ENCODE data around the gene SUCLG1.

The SUCLG1 gene

DNA sequence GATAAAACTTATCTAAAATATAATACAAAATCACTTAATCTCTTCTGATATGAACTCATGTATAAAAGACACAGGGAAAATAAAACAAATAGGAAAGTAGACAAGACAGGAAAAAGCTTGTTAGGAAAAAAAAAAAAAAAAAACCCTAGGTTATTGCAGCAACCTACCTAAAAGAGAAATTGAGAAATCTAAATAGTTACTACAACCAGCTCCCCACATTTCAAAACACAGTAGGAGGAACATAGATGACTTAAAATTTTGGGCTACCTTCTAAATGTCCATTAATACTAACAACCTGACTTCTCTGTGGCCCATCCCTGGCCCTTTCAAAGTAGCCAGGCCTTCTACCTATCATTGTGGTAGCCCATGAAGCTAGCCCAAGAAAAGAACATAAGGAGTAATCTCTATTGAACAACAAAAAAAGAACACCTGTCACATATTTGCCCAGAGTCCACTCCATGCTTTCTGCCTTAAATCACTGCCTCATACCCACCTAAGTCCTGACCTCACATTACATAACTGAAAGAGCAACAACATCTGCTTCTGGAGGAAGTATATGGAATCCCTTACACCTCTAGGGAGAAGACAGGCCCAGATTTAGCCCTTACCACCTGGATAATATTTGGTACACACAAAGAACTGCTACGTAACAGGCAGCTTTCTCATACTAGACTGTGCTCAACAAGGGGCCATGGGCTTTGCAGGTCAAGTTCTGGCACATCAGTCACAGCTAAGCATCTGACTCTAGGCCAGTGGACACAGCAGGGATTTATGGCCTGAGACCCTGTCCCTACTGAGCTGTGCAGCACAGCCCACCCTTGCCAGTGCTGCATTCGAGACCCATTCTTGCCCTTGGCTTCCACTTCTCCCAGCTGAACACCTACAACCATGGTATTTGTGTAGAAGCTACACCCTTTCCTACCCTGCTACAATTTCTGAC lies 8.5 kb downstream of the SUCLG1 start:
- no peak for TF ChIP-seq ZNF274 (IDR thresholded peaks at IDR 0.05; ENCODE audit: low read depth, low read length)

GRCh38 chr2:84449711-84450110 lies 9.4 kb downstream of the SUCLG1 start:
- TF ChIP-seq ZNF274 (IDR thresholded peaks at IDR 0.05; ENCODE audit: low read depth, low read length), result no peak
- H3K4me3 ChIP-seq (ENCODE audit: low read length), result no peak overlapping the region

More for the DNA sequence above, 8.5 kb downstream of the SUCLG1 start:
- no peak overlapping the region for H3K4me3 ChIP-seq (ENCODE audit: low read length)

DNA sequence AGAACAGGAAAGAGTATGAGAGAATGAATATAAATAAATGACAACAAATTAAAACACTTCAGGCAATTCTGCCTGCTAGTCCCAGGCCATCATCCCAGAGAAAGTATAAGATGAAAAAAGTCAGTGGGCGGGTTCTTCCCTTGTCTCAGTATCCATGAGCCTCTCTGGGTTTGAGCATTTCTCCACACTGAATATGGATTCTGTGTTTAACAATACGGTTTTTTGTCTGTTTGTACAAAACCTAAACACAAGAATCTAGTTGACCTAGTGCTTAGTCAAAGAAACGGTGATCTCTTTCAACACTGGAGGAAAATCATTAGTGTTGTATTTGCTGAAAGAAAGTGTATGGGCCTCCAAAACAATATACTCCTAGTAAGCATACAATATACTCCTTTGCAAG lies 10.0 kb downstream of the SUCLG1 start:
- no peak for TF ChIP-seq ZNF274 (IDR thresholded peaks at IDR 0.05; ENCODE audit: low read depth, low read length)
- no peak overlapping the region for H3K4me3 ChIP-seq (ENCODE audit: low read length)

- H3K4me3 ChIP-seq (ENCODE audit: low read length), result no peak overlapping the region
- TF ChIP-seq ZNF274 (IDR thresholded peaks at IDR 0.05; ENCODE audit: low read depth, low read length), result no peak
Observed at GRCh38 chr2:84443477-84443876, 15.6 kb downstream of the SUCLG1 start.

DNA sequence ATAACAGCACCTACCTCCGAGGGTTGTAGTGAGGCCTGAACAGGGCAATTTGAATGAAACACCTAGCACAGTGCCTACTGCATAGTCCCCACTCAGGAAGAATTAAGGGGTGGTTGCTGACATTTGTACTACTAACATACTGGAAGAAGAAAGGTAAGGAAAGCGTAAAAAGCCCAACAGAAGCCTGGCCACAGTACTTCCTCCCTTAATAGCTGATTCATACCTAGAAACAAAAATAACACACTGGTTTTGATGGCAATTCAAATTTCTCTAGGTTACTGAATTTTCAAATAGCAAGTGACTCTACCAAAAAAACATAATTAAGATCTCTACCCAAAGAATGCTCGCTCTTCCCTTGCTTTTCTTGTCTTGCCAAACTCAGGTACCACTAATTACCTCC lies 16.2 kb downstream of the SUCLG1 start:
- no peak overlapping the region for H3K4me3 ChIP-seq (ENCODE audit: low read length)

DNA sequence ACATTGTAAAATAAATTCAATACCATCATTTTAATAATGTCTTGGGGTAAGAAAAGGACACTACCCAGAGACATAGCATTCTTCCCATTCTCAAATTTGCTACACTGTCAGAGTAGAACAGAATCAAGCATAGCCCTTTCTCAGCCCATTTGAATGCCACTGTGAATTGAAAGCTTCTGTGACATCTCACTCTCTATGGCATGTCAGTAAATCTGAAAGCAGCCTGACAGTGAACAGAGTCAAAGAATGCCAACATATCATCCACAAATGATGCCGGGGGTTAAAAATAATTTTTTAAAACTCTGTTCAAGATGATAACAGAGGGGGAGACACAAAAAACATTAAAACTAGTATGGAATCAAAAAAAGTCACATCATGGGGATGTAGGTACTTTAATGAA lies 17.6 kb downstream of the SUCLG1 start:
- TF ChIP-seq ZNF274 (IDR thresholded peaks at IDR 0.05; ENCODE audit: low read depth, low read length), result no peak
- H3K4me3 ChIP-seq (ENCODE audit: low read length), result no peak overlapping the region

More for the DNA sequence above, 16.2 kb downstream of the SUCLG1 start:
- no peak for TF ChIP-seq ZNF274 (IDR thresholded peaks at IDR 0.05; ENCODE audit: low read depth, low read length)

DNA sequence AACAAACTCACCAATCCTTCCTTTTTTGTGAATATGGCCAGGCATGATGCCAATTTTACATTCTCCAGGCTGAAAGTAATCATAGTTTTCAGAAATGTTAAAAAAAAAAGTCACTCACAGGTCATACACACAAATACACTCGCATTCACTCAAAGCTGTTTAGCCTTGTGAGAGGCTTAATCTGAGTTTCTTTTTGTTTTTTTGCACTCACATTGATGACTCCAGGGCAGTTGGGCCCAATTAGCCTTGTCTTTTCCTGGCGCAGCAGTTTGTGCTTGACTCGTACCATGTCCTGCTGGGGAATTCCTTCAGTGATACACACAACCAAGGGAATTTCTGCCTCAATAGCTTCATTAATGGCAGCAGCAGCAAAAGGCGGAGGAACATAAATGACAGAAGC lies 18.0 kb downstream of the SUCLG1 start:
- H3K4me3 ChIP-seq (ENCODE audit: low read length), result no peak overlapping the region
- TF ChIP-seq ZNF274 (IDR thresholded peaks at IDR 0.05; ENCODE audit: low read depth, low read length), result no peak

GRCh38 chr2:84435345-84436025 lies 23.6 kb downstream of the SUCLG1 start:
- no peak overlapping the region for H3K4me3 ChIP-seq (ENCODE audit: low read length)
- TF ChIP-seq ZNF274 (IDR thresholded peaks at IDR 0.05; ENCODE audit: low read depth, low read length), result no peak

GRCh38 chr2:84429328-84429727 lies 29.8 kb downstream of the SUCLG1 start:
- TF ChIP-seq ZNF274 (IDR thresholded peaks at IDR 0.05; ENCODE audit: low read depth, low read length), result no peak
- H3K4me3 ChIP-seq (ENCODE audit: low read length), result no peak overlapping the region

GRCh38 chr2:84427235-84428138 lies 31.6 kb downstream of the SUCLG1 start:
- TF ChIP-seq ZNF274 (IDR thresholded peaks at IDR 0.05; ENCODE audit: low read depth, low read length), result no peak

GRCh38 chr2:84425310-84425709 lies 33.8 kb downstream of the SUCLG1 start:
- no peak overlapping the region for H3K4me3 ChIP-seq (ENCODE audit: low read length)
- TF ChIP-seq ZNF274 (IDR thresholded peaks at IDR 0.05; ENCODE audit: low read depth, low read length), result no peak

More at GRCh38 chr2:84427235-84428138, 31.6 kb downstream of the SUCLG1 start:
- H3K4me3 ChIP-seq (ENCODE audit: low read length), result no peak overlapping the region

GRCh38 chr2:84424152-84424551 lies 34.9 kb downstream of the SUCLG1 start:
- TF ChIP-seq ZNF274 (IDR thresholded peaks at IDR 0.05; ENCODE audit: low read depth, low read length), result no peak
- no peak overlapping the region for H3K4me3 ChIP-seq (ENCODE audit: low read length)

- no peak overlapping the region for H3K4me3 ChIP-seq (ENCODE audit: low read length)
- TF ChIP-seq ZNF274 (IDR thresholded peaks at IDR 0.05; ENCODE audit: low read depth, low read length), result no peak
Observed at GRCh38 chr2:84421791-84422190, 37.3 kb downstream of the SUCLG1 start.

DNA sequence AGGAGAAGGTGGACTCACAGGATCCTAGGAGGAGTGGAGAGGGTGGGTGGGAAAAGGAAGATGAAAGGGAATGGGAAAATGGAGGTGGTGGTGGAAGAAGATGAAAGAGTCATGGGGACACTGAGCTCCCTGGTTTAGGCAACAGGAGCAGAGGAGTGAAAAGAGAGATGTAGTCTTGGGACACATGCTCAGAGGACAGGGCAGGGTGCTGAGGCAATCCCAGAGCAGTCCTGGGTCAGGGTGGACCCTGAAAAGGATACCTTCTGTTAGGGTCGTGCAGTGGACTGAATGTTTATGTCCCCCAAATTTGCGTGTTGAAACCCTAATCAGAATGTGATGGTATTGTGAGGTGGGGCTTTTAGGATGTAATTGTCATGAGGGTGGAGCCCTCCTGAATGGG lies 37.9 kb downstream of the SUCLG1 start:
- no peak for TF ChIP-seq ZNF274 (IDR thresholded peaks at IDR 0.05; ENCODE audit: low read depth, low read length)
- no peak overlapping the region for H3K4me3 ChIP-seq (ENCODE audit: low read length)
